Non-pigmented ciliary epithelial cell (primary cell): Measurements from ENCODE around the gene CSNK2B.

Experiments used
- DNase-seq: peaks from one replicate; pipeline ENCODE4 v3.0.0-alpha.2; 2010; ENCODE audit warnings: low read depth

Gene CSNK2B

DNA sequence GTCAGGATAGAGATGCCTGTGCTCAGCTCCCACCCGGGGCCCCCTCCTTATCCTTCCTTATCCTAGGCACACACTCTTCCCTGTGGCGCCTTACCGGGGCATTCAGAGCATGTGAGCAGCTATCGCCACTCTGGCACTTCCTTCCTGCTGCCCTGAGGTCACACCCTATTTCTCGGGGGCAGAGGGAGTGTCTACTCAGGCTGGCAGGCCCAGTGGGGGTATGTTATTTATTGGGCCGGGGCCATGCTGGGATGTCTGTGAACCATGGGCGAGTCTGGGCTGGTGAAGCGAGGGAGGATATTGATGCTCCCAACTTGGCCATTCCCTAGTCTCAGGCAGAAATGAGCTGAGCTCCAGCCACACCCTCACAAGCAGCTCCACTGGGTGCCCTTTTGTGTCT lies 45.4 kb downstream of the CSNK2B start:
- no peak for DNase-seq

DNA sequence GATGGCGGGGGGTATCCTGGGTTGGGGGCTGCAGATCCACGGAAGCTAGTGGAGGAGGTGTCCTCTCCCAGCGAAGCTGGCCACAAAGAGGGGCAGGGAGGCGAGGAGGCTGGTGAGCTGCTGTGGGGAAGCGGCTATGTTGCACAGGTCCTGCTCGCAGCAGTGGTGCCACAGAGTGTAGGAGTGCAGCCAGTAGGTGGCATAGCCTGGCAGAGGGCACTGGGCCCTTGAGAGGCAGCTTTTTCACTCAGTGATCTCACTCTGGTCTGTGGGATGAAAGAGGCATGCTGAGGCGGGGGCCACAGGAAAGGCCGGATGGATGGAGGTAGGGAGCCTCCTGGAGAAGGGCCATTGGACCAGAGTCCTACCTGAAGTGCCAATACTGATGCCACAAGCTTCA lies 46.4 kb downstream of the CSNK2B start:
- no peak for DNase-seq

DNA sequence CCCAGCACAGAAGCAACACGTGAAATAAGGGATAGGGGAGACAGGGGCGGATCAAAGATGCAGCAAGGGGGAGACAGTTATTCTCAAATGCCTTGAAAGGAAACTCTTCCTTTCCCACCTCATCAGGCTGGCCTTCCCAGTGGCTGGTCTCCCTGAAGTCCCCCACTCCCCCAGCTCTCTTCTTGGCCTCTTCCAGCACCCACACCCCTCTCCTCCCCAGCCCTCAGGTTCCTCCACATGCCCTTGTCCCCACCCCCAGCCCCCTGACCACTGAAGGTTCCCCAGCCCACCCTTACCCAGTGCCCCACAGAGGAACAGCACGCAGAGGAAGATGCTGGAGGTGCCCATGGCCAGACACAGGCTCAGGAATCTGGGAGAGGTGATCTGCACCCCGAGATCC lies 47.6 kb downstream of the CSNK2B start:
- DNase-seq, result no peak

DNA sequence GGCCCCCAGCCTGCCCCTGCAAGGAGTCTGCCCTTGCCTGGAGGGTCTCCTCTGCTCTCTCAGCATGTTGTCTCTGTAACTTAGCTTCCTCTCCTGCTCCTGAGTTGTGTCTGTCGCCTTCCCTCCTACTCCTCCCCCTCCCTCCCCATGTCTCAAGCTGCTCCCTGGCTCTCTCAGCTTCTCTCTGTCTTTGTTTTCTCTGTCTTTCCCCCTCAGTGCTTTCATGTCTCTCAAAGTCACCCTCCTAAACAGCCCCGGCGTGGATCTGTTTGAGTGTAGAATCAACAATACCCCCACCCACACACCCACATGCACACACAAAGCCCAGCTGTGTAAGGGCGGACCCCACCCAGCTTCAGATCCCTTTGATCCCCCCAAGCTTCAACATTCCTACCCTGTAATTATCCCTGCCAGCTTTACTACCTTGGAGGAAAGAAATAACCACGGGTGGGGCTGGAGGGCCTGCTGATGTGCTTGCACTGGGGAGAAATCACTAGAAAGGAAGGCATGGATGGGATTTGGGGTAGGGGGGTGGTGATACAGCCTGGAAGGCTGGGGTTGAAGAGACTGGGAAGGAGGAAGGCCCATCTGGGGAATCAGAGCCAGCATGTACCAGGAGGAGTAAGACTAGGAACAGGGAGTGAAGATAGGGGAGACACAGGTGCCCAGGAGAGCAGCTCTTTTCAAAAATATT lies 48.3 kb downstream of the CSNK2B start:
- DNase-seq, result no peak

DNA sequence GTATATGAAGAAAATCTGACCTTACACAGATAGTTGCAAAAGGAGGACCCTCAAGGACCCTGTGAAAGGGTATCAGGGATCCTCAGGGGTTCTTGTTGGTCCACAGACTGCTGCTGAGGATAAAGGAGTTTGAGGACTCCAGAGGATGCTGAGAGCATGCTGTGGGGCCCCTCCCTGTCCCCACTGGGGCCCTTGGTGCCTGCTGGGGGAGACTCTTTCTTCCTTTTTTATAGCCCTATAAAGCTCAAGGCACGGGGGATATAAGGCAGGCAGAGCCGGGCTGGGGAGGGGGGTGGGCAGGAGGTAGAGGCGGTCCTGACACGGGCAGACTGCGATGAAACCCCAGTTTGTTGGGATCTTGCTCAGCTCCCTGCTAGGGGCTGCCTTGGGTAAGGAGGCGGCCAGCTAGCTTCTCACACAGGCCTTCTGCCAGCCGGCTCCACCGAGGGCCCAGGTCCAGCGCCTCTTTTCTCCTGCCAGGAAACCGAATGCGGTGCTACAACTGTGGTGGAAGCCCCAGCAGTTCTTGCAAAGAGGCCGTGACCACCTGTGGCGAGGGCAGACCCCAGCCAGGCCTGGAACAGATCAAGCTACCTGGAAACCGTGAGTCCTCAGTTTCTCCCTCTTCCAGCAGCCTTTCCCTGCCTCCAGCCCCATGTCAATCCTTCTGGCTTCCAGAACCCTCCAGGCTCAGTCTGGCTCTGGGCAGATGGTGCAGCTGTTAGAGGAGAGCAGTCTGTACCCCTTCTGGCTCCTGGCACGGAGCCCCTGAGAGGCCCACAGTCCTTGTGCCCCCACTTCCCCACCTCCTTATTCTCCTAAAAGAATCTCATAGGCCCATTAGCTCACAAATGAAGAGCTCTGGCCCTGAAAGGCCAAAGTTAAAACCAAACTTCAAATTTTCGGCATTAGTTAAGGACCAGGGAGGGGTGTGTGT lies 49.4 kb downstream of the CSNK2B start, which contains the start of gene LY6G6D:
LY6G6D (plus strand) TSS at position 327 of the 937 bp plus-strand sequence; CDS start at position 335, 8 bp downstream.
- no peak for DNase-seq

DNA sequence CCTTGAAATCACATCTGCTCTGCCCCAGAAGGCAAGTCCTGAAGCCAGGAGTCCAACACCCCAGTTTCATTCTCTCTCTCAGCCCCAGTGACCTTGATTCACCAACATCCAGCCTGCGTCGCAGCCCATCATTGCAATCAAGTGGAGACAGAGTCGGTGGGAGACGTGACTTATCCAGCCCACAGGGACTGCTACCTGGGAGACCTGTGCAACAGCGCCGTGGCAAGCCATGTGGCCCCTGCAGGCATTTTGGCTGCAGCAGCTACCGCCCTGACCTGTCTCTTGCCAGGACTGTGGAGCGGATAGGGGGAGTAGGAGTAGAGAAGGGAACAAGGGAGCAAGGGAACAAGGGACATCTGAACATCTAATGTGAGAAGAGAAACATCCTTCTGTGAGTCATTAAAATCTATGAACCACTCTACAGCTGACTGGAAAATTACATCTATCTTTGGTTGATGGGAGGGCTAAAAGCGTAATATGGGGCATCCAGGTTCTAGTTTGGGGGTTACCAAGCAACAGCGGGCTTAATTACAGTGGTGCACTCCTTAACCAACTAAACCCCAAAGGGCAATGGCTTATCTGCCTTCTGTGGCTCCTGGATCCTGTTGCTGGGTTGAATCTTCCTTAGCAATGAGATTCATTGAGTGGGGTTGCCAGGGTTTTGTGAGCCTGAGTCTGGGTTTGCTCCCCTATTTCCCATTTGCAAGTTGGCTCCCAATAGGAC lies 51.8 kb downstream of the CSNK2B start:
- no peak for DNase-seq

DNA sequence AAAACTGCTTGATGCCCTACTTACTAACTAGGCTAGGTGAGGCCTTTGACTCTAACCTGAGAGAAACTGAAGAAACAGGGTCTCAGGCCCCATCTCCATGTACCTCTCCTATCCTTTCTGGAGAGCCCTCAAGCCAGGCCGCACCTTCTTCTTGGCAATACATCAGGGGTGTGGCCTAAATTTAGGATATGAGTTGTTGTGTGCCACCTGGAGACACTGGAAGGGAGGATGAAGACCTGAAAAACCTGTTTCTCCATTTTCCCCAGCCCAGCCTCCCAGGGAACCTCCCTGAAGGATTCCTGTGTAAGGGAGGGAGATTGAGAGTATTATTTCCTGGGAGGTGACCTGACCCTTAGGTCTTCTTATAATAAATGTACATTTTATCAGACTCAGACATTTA lies 52.4 kb downstream of the CSNK2B start:
- no peak for DNase-seq

DNA sequence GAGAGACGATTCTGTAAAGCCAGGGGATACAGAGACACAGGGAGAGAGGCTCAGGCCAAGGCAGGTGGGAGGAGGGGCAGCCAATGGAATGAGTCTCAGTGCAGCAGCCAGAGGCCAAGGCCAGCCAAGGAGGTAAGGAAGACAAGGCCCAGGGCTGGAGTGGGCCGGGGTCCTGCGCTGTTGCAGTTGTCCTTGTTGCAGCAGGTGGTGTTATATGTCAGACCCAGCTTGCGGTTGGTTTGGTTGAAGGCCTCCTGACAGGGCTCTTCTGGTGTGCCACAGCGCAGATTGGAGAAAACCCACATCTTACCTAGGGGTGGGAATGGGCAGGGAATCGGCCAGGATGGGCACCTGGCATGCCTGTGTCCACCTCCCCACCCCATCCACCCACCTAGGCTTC lies 53.1 kb downstream of the CSNK2B start:
- DNase-seq, result no peak
